H1 (cell line): Measurements from ENCODE around the gene PLXND1. TPM values are rescaled to one million over a fixed set of nuclear protein-coding genes. Genes with fewer than 3 reads are reported as not detected.

Source experiments
- BACH1 ChIP-seq: IDR thresholded peaks from 2 replicates; pipeline ENCODE4 v1.6.1; 2012; ENCODE audit warnings: low read length, improper control_type of control experiment
- CHD1 ChIP-seq: IDR thresholded peaks from 2 replicates; pipeline ENCODE4 v1.6.1; 2012; ENCODE audit warnings: low read depth, low read length, improper control_type of control experiment
- CHD2 ChIP-seq: IDR thresholded peaks from 2 replicates; pipeline ENCODE4 v1.6.1; 2012; ENCODE audit warnings: low read length, improper control_type of control experiment
- CTCF ChIP-seq, 3 experiments: IDR thresholded peaks; 1 replicate in 2 of 3; 2 replicates in 1 of 3; pipeline versions ENCODE4 v1.5.1 to v1.6.1; 2011; ENCODE audit warnings: low read length in 3 of 3, mild to moderate bottlenecking in 3 of 3, inconsistent platforms in 2 of 3, low read depth in 1 of 3, moderate library complexity in 1 of 3; ENCODE audit not compliant: insufficient read depth in 1 of 3; ENCODE audit errors: control extremely low read depth in 1 of 3
- EZH2 ChIP-seq: fragments of 200-600 bp; sonication (generic); IDR thresholded peaks from 2 replicates; pipeline ENCODE4 v1.7.1; 2012; ENCODE audit warnings: low read depth, mild to moderate bottlenecking, moderate library complexity, low read length, inconsistent platforms; ENCODE audit not compliant: severe bottlenecking
- HDAC2 ChIP-seq, 2 experiments: fragments of 300-600 bp in 1 of 2; sonication (generic) in 1 of 2; IDR thresholded peaks; 2 replicates each; pipeline ENCODE4 v1.6.1; 2011 to 2012; ENCODE audit warnings: low read depth in 2 of 2, low read length in 2 of 2, mild to moderate bottlenecking in 2 of 2, moderate library complexity in 2 of 2, borderline replicate concordance in 1 of 2, inconsistent platforms in 1 of 2
- HDAC6 ChIP-seq: IDR thresholded peaks from one replicate; pipeline ENCODE4 v1.7.1; 2012; ENCODE audit warnings: low read depth, mild to moderate bottlenecking, inconsistent platforms, low read length, moderate library complexity
- JUND ChIP-seq: IDR thresholded peaks from 2 replicates; pipeline ENCODE4 v1.6.1; 2011; ENCODE audit warnings: mild to moderate bottlenecking, improper control_type of control experiment, low read length
- KDM4A ChIP-seq: IDR thresholded peaks from one replicate; pipeline ENCODE4 v1.7.1; 2012; ENCODE audit warnings: low read depth, mild to moderate bottlenecking, moderate library complexity, low read length, inconsistent platforms; ENCODE audit not compliant: severe bottlenecking
- POU5F1 ChIP-seq: IDR thresholded peaks from 2 replicates; pipeline ENCODE4 v1.6.1; 2011; ENCODE audit warnings: low read depth, mild to moderate bottlenecking, low read length, moderate library complexity
- RNF2 ChIP-seq: fragments of 200-900, 300-1000 bp; sonication (generic); IDR thresholded peaks from 2 replicates; pipeline ENCODE4 v1.7.1; 2016; ENCODE audit warnings: borderline replicate concordance, low read depth, mild to moderate bottlenecking, antibody characterized with exemption, low read length; ENCODE audit not compliant: poor library complexity, severe bottlenecking; ENCODE audit errors: missing control alignments
- RXRA ChIP-seq: IDR thresholded peaks from 2 replicates; pipeline ENCODE4 v1.6.1; 2011; ENCODE audit warnings: low read depth, mild to moderate bottlenecking, low read length, moderate library complexity; ENCODE audit not compliant: insufficient read depth
- TAF7 ChIP-seq: optimal IDR thresholded peaks from 2 replicates; pipeline ENCODE3; 2011; ENCODE audit warnings: low read depth, mild to moderate bottlenecking, inconsistent platforms, low read length, moderate library complexity, borderline replicate concordance
- ZNF274 ChIP-seq: IDR thresholded peaks from 2 replicates; pipeline ENCODE4 v1.7.0; 2012; ENCODE audit warnings: low read length, borderline replicate concordance; ENCODE audit errors: extremely low read depth
- polyA plus RNA-seq, 7 experiments: library from polyadenylated mRNA; depleted of rRNA in 3 of 7; stranded (reverse) in 5 of 7; unstranded in 2 of 7; fragments of >200 nt in 5 of 7; fragments of 200-250 nt in 2 of 7; gene quantifications; 1 replicate in 5 of 7; 2 replicates in 1 of 7; 4 replicates in 1 of 7; pipeline versions ENCODE4 v1.2.1 to v1.2.3, GENCODE V29; 2011 to 2013; ENCODE audit warnings: missing spikeins in 2 of 7, mixed read lengths in 2 of 7
- total RNA-seq: library from RNA; stranded (reverse); fragmentation: NEBNext Ultra II Directional; extraction: Animal tissue kit (Norgen Biotek cat#: 25700); gene quantifications from 2 replicates; pipeline ENCODE4 v1.2.1, GENCODE V29; 2021
- TF ChIP-seq, protein P1 (sequence below): IDR thresholded peaks from 2 replicates; pipeline ENCODE4 v1.6.1; 2012; ENCODE audit warnings: low read length, inconsistent platforms
- TF ChIP-seq, protein P2 (sequence below): IDR thresholded peaks from 2 replicates; pipeline ENCODE4 v1.6.1; 2012; ENCODE audit warnings: inconsistent platforms

Gene PLXND1
- total and polyA plus RNA-seq, 2 of the 8 experiments (the other 6 are each of a cell fraction or from before 2014, with no cell fraction given), result 17.7 to 66.4 TPM

- no peak for TF ChIP-seq EZH2
- TF ChIP-seq, protein P1, sequence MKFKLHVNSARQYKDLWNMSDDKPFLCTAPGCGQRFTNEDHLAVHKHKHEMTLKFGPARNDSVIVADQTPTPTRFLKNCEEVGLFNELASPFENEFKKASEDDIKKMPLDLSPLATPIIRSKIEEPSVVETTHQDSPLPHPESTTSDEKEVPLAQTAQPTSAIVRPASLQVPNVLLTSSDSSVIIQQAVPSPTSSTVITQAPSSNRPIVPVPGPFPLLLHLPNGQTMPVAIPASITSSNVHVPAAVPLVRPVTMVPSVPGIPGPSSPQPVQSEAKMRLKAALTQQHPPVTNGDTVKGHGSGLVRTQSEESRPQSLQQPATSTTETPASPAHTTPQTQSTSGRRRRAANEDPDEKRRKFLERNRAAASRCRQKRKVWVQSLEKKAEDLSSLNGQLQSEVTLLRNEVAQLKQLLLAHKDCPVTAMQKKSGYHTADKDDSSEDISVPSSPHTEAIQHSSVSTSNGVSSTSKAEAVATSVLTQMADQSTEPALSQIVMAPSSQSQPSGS, result no peak
- TF ChIP-seq KDM4A, result peak; percentile 31
- TF ChIP-seq HDAC6, result no peak
- no peak for TF ChIP-seq RXRA
- TF ChIP-seq RNF2, result no peak
- TF ChIP-seq CTCF (IDR thresholded peaks at IDR 0.05; ENCODE audit: control extremely low read depth in 1 of 3, insufficient read depth in 1 of 3, low read depth in 1 of 3, low read length in 3 of 3), result peak in 1 of 3 experiments; percentile 14; a peak in 1 of 4 replicates
- no peak for TF ChIP-seq CHD1
- no peak for TF ChIP-seq POU5F1
- 0 out of 4 replicates have a peak, but pooled peaks of 1 of the 2 experiments have one; percentile 3 for TF ChIP-seq HDAC2 (IDR thresholded peaks at IDR 0.05; ENCODE audit: borderline replicate concordance in 1 of 2, low read depth in 2 of 2, low read length in 2 of 2)
- TF ChIP-seq CHD2, result no peak
- no peak for TF ChIP-seq JUND
- no peak for TF ChIP-seq TAF7
- TF ChIP-seq, protein P2, sequence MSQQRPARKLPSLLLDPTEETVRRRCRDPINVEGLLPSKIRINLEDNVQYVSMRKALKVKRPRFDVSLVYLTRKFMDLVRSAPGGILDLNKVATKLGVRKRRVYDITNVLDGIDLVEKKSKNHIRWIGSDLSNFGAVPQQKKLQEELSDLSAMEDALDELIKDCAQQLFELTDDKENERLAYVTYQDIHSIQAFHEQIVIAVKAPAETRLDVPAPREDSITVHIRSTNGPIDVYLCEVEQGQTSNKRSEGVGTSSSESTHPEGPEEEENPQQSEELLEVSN, result peak; percentile 81
- TF ChIP-seq BACH1, result no peak
- TF ChIP-seq ZNF274, result no peak
Observed at GRCh38 chr3:129626744-129627349, 20.4 kb upstream of the PLXND1 start (continued).
